Mesothelial cell of epicardium (in vitro differentiated cells): Measurements from ENCODE around the gene FOXN1. TPM values are rescaled to one million over a fixed set of nuclear protein-coding genes. Genes with fewer than 3 reads are reported as not detected.

ENCODE experiments used
- DNase-seq, 2 experiments: peaks; one replicate each; pipeline ENCODE4 v3.0.0; 2021; ENCODE audit warnings: low spot score in 2 of 2; ENCODE audit not compliant: unreplicated experiment in 2 of 2
- H3K27ac Mint-ChIP-seq: 2 replicates; pipeline ENCODE4 v1.8.0; 2021; ENCODE audit warnings: mixed read lengths
- H3K27me3 Mint-ChIP-seq: 2 replicates; pipeline ENCODE4 v1.8.0; 2021; ENCODE audit warnings: low read depth, mixed read lengths
- H3K36me3 Mint-ChIP-seq: 2 replicates; pipeline ENCODE4 v1.8.0; 2021; ENCODE audit warnings: mixed read lengths
- H3K4me1 Mint-ChIP-seq: 2 replicates; pipeline ENCODE4 v1.8.0; 2021; ENCODE audit warnings: mixed read lengths
- H3K4me3 Mint-ChIP-seq: 2 replicates; pipeline ENCODE4 v1.8.0; 2021; ENCODE audit warnings: mild to moderate bottlenecking, moderate library complexity, mixed read lengths
- H3K9me3 Mint-ChIP-seq: 2 replicates; pipeline ENCODE4 v1.8.0; 2021; ENCODE audit warnings: mixed read lengths
- CTCF ChIP-seq: fragments of 200-600 bp; sonication (generic); IDR thresholded peaks from one replicate; pipeline ENCODE4 v1.5.0; 2021; ENCODE audit warnings: antibody characterized with exemption; ENCODE audit not compliant: unreplicated experiment
- total RNA-seq: library from RNA; stranded (reverse); gene quantifications from 3 replicates; pipeline ENCODE4 v1.2.1, GENCODE V29; 2021

Gene FOXN1
- total RNA-seq, 1 donor from 2014 or later, result 0.34 TPM

GRCh38 chr17:28470914-28471366 is 35.2 kb upstream of the FOXN1 start:
- Mint-ChIP-seq H3K27me3 (peaks cover 33% of the 10 kb centered on the region), H3K4me1 (peaks cover 15% of the 10 kb centered on the region), H3K4me3 (no peak overlapping the region), H3K27ac (no peak overlapping the region), H3K9me3 (no peaks in the 10 kb centered on the region), H3K36me3 (no peaks in the 10 kb centered on the region)
- DNase-seq, result no peak
- TF ChIP-seq CTCF, result no peak

- TF ChIP-seq CTCF, result no peak
- Mint-ChIP-seq H3K9me3 (no peaks in the 10 kb centered on the region), H3K27me3 (peaks cover 26% of the 10 kb centered on the region), H3K27ac (no peak overlapping the region), H3K4me1 (peaks cover 16% of the 10 kb centered on the region), H3K36me3 (no peaks in the 10 kb centered on the region), H3K4me3 (no peak overlapping the region)
- no peak for DNase-seq
Measured at GRCh38 chr17:28471531-28472342, 34.4 kb upstream of the FOXN1 start.

- TF ChIP-seq CTCF, result no peak
- Mint-ChIP-seq H3K9me3 (no peaks in the 10 kb centered on the region), H3K4me1 (peaks cover 16% of the 10 kb centered on the region), H3K36me3 (no peaks in the 10 kb centered on the region), H3K27ac (no peak overlapping the region), H3K4me3 (no peak overlapping the region), H3K27me3 (peaks cover 16% of the 10 kb centered on the region)
- no peak for DNase-seq
Measured at GRCh38 chr17:28472871-28473497, 33.2 kb upstream of the FOXN1 start.

GRCh38 chr17:28473542-28473941 is 32.6 kb upstream of the FOXN1 start, which contains the start of gene SLC13A2:
TSS of gene SLC13A2 (plus strand) at chr17:28473644. CDS start at chr17:28473713, 69 bp downstream.
- H3K27me3 Mint-ChIP-seq, result peaks cover 14% of the 10 kb centered on the region

GRCh38 chr17:28474111-28474531 is 32.0 kb upstream of the FOXN1 start:
- H3K27me3 Mint-ChIP-seq, result peaks cover 10% of the 10 kb centered on the region
- H3K36me3 Mint-ChIP-seq, result no peaks in the 10 kb centered on the region

More at GRCh38 chr17:28473542-28473941, 32.6 kb upstream of the FOXN1 start, which contains the start of gene SLC13A2:
- TF ChIP-seq CTCF, result no peak
- no peak for DNase-seq
- Mint-ChIP-seq H3K9me3 (no peaks in the 10 kb centered on the region), H3K27ac (no peak within 1 kb of the TSS), H3K4me3 (no peak within 1 kb of the TSS), H3K36me3 (no peaks in the 10 kb centered on the region), H3K4me1 (peaks cover 16% of the 10 kb centered on the region)

More at GRCh38 chr17:28474111-28474531, 32.0 kb upstream of the FOXN1 start:
- H3K4me1 Mint-ChIP-seq, result peaks cover 16% of the 10 kb centered on the region
- H3K27ac Mint-ChIP-seq, result no peak overlapping the region
- H3K4me3 Mint-ChIP-seq, result no peak overlapping the region
- no peaks in the 10 kb centered on the region for H3K9me3 Mint-ChIP-seq
- TF ChIP-seq CTCF, result no peak
- DNase-seq, result no peak
